Fibroblast of lung (primary cell): ENCODE measurements around the gene MYO1H.

Experiments
- CTCF ChIP-seq, 2 donors: IDR thresholded peaks in 1 of 2; conservative IDR thresholded peaks in 1 of 2; 1 replicate in 1 of 2; 2 replicates in 1 of 2; pipeline ENCODE4 v1.5.1; 2011 to 2012; ENCODE audit warnings: low read length in 2 of 2, control low read depth in 1 of 2, inconsistent platforms in 1 of 2, low read depth in 1 of 2, mild to moderate bottlenecking in 1 of 2
- EZH2 ChIP-seq: IDR thresholded peaks from 2 replicates; pipeline ENCODE4 v1.5.1; 2012; ENCODE audit warnings: low read length, control low read depth, mild to moderate bottlenecking; ENCODE audit errors: missing control alignments

- TF ChIP-seq CTCF (conservative IDR thresholded peaks at IDR 0.05 in 1 of 2, IDR thresholded peaks at IDR 0.05 in 1 of 2; ENCODE audit: low read depth in 1 of 2, low read length in 2 of 2) (no peak), EZH2 (no peak)
Observed at GRCh38 chr12:109369831-109370230, 22.1 kb downstream of the MYO1H start.
